ENCODE results near the gene TCERG1L.

Gene TCERG1L

DNA sequence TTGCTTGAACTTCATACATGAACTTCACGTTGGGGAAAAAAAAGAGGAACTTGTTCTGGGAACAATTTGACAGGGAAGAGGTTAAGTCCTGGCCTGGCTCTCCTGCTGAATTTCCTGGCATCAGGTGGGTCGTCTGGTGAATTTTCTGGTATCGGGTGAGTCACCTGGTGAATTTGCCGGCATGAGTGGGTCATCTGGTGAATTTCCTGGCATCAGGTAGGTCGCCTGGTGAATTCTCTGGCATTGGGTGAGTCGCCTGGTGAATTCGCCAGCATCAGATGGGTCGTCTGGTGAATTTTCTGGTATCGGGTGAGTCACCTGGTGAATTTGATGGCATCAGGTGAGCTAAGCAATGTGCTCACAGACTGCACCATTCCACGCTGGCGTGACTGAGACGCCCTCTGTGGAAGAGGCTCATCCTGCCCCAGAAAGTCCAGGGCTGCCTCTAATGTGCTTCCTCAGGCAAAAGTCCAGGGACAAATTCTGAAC is 255.4 kb downstream of the TCERG1L start:
- H3K4me3 ChIP-seq (ENCODE audit: low read depth, low read length), result no peak overlapping the region
- in situ Hi-C loops (cut with HindIII; ENCODE audit: low sequenced_read_pairs), result no loop called here
- TF ChIP-seq, protein P1, sequence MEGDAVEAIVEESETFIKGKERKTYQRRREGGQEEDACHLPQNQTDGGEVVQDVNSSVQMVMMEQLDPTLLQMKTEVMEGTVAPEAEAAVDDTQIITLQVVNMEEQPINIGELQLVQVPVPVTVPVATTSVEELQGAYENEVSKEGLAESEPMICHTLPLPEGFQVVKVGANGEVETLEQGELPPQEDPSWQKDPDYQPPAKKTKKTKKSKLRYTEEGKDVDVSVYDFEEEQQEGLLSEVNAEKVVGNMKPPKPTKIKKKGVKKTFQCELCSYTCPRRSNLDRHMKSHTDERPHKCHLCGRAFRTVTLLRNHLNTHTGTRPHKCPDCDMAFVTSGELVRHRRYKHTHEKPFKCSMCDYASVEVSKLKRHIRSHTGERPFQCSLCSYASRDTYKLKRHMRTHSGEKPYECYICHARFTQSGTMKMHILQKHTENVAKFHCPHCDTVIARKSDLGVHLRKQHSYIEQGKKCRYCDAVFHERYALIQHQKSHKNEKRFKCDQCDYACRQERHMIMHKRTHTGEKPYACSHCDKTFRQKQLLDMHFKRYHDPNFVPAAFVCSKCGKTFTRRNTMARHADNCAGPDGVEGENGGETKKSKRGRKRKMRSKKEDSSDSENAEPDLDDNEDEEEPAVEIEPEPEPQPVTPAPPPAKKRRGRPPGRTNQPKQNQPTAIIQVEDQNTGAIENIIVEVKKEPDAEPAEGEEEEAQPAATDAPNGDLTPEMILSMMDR (IDR thresholded peaks at IDR 0.05; ENCODE audit: low read depth, low read length), result no peak
- no peak for DNase-seq (ENCODE audit: low read depth, low spot score)

DNA sequence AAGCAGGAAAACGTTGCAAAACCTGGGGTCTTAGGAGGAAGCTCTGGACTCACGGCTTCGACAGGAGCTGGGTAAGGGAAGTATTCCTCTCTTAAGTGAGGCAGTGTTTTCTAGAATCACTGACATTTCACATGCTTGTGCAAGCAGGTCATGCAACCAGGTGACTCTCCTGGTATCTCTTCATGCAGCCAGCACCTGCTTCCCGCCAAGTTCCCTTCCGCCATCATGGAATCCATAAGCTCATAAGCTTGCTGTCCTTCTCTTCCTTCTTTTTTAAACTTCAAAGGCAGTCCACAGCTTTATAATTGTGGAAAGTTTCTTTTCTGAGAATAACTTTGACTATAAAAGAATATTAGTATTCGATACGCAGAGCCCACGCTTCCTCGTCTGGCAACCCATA is 256.1 kb downstream of the TCERG1L start:
- in situ Hi-C loops (cut with HindIII; ENCODE audit: low sequenced_read_pairs), result no loop called here
- DNase-seq (ENCODE audit: low read depth, low spot score), result no peak
- H3K4me3 ChIP-seq (ENCODE audit: low read depth, low read length), result no peak overlapping the region
- TF ChIP-seq, protein P1 (IDR thresholded peaks at IDR 0.05; ENCODE audit: low read depth, low read length), result no peak

DNA sequence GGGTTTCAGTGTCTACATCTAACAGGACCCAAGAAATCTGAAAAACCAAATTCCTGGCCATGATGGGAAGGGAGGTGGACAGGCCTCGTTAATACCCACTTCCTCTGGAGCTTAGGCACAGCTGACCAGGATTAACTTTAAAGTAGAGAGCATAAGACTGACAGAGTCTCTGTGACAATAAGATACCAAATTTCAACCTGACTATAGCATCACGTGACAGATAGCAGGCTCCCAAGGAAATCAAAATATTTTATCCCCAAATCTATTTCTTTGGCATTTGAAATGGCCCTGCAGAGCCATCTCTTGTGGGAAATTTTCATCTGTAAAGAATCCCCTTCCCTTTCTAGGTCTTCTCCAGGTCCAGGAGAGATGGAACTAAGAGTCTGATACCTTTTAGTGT is 258.3 kb downstream of the TCERG1L start:
- no peak for DNase-seq (ENCODE audit: low read depth, low spot score)
- TF ChIP-seq, protein P1 (IDR thresholded peaks at IDR 0.05; ENCODE audit: low read depth, low read length), result no peak
- in situ Hi-C loops (cut with HindIII; ENCODE audit: low sequenced_read_pairs), result no loop called here
- no peak overlapping the region for H3K4me3 ChIP-seq (ENCODE audit: low read depth, low read length)

- TF ChIP-seq, protein P1 (IDR thresholded peaks at IDR 0.05; ENCODE audit: low read depth, low read length), result no peak
- no peak overlapping the region for H3K4me3 ChIP-seq (ENCODE audit: low read depth, low read length)
- DNase-seq (ENCODE audit: low read depth, low spot score), result no peak
- in situ Hi-C loops (cut with HindIII; ENCODE audit: low sequenced_read_pairs), result no loop called here
These were observed 261.3 kb downstream of the TCERG1L start for GRCh38 chr10:131050162-131050766.

DNA sequence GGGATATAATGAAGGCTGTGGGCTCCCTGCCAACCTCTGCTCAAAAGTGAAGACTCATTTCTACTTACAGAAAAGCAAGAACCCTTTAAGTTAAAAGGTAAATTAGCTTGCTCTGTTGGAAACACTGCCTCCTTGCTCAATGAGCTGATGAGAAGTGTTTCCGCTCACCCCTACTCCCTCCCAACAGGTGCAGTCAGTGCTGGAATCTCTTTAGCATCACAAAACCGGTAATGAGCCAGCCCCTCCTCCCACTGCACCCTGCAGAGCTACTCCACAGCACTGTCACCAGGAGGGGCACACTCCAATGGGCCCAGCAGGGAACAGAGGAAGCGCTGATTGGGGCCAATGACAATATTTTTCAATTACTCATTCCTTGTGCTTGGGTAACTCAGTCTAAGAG is 262.5 kb downstream of the TCERG1L start:
- no peak overlapping the region for H3K4me3 ChIP-seq (ENCODE audit: low read depth, low read length)
- TF ChIP-seq, protein P1 (IDR thresholded peaks at IDR 0.05; ENCODE audit: low read depth, low read length), result no peak
- DNase-seq (ENCODE audit: low read depth, low spot score), result no peak
- in situ Hi-C loops (cut with HindIII; ENCODE audit: low sequenced_read_pairs), result no loop called here

GRCh38 chr10:131048606-131049005 is 262.9 kb downstream of the TCERG1L start:
- TF ChIP-seq, protein P1 (IDR thresholded peaks at IDR 0.05; ENCODE audit: low read depth, low read length), result no peak
- in situ Hi-C loops (cut with HindIII; ENCODE audit: low sequenced_read_pairs), result no loop called here
- DNase-seq (ENCODE audit: low read depth, low spot score), result no peak
- H3K4me3 ChIP-seq (ENCODE audit: low read depth, low read length), result no peak overlapping the region
